Activated CD8-positive, alpha-beta memory T cell treated with anti-CD3 and anti-CD28 coated beads, Interleukin-2, amount 50 U/mL, for 48 hours (primary cell): ENCODE results near the gene HYAL2.
A peak's percentile ranks its signal among the peaks of the same experiment; 100 is the strongest.
"Not testable (repeated sequence)": the region's sequence is repeated elsewhere in the genome, so short reads cannot be mapped to it uniquely, and the experiment has no call there.

Source experiments
- DNase-seq: peaks from one replicate; pipeline ENCODE4 v3.0.0-alpha.2; 2020

Gene HYAL2

GRCh38 chr3:50287262-50287661, 35.3 kb downstream of the HYAL2 start:
- DNase-seq: no peak

- no peak for DNase-seq
These were observed 36.0 kb downstream of the HYAL2 start for GRCh38 chr3:50286322-50287227.

DNA sequence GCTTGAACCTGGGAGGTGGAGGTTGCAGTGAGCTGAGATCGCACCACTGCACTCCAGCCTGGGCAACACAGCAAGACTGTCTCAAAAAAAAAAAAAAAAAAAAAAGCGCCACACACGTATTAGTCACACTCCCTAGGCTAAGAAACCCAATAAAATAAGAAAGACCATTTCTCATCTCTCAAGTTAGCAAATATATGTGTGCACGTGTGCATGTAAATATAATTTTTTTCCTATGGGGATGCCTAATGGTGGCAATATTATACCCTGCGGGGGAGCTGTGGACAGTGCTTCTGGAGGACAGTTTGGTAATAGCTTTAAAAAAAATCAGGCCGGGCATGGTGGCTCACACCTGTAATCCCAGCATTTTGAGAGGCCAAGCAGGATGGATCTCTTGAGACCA, 38.4 kb downstream of the HYAL2 start:
- DNase-seq: not testable (repeated sequence)

DNA sequence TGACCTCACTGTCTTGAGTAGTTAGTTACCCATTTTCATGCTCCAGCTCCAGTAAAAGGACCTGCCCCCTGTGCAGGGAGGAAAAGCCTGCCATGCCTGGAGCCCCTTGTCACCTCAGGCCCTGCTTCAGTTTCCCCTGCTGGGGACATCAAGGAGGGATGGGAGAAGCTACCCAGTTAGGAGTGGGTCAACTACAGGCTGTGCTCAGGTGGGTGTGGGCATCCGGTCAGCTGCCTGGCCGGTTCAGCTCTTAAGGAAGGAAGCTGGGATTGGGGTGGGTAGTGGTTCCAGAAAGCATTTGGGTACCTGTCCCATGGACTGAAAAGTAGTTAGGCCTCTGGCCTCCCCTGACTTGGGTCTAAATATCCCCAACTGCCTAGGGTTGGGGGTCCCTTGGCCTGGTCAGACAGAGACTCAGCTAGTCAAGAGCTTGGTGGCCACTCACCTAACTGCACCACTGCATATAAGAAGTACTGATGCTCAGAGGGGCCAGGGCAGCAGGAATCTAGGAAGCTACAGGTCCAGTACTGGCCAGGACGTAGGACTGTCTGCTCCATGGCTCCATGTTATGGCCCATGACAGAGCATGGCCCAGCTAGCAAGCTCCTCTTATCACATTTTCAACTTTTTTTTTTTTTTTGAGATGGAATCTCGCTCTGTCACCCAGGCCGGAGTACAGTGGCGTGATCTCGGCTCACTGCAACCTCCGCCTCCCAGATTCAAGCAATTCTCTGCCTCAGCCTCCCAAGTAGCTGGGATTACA, 43.1 kb downstream of the HYAL2 start:
- no peak for DNase-seq

DNA sequence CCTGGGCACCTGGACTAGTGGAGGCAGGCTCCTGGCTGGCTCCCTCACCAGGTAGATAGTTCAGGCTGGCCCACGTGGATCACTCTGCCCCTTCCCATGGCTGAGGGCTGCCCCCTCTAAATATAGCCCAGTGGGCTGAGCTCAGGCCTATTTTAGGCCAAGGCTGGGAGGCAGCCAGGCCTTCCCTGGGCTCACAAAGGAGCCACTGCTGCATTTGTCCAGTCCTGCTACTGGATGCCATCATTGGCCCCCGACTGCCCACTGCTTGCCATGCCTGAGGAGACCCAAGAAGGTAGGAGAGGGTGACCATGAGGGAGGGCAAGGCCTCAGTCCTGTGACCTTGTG, 43.7 kb downstream of the HYAL2 start, which contains the start of gene LSMEM2:
LSMEM2 (plus strand) TSS at position 208 of the 345 bp plus-strand sequence; CDS start at position 235, 27 bp downstream.
- no peak for DNase-seq

DNA sequence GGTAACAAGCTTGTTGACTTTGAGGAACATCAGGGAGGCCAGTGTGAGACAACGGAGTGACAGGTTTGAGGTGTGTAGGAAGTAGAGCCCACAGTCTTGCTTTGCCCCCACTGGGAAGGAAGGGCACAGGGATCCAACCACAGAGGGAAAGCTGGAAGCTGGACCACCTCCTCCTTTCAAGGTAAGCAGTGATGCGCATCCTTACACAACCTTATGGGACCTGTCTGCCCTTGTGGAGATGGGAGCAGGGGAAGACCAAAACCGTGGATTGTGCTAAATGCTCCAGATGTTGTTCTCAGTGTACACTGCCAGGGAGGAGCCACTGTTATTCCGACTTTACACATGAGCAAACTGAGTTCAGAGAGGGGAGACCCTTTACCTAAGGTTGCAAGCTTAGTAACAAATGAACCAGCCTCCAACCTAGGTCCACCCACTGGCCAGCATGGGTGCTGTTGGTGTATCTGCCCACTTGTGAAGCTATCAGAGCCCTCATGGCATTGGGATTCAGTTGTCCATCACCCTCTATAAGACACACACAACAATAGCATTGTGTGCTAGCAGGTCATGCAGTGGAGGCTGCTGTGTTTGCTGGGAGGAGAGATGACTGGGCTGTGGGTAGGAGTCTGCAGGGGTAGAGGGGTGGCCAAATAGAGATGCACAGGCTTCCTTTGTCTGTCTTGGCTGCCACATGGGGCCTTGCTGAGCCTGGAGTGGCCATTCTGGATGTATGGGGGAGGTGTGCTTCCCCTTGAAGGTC, 44.2 kb downstream of the HYAL2 start:
- no peak for DNase-seq

DNA sequence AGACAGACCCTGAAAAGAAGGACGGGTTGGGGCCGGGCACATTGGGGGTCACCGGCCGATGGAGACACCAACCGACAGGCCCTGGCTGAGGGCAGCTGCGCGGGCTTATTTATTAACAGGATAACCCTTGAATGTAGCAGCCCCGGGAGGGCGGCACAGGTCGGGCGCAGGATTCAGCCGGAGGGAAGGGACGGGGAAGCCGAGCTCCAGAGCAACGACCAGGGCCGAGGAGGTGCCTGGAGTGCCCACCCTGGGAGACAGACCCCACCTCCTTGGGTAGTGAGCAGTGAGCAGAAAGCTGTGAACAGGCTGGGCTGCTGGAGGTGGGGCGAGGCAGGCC, 45.8 kb downstream of the HYAL2 start:
- DNase-seq: no peak

- no peak for DNase-seq
These were observed 46.4 kb downstream of the HYAL2 start for GRCh38 chr3:50275996-50276761.

DNA sequence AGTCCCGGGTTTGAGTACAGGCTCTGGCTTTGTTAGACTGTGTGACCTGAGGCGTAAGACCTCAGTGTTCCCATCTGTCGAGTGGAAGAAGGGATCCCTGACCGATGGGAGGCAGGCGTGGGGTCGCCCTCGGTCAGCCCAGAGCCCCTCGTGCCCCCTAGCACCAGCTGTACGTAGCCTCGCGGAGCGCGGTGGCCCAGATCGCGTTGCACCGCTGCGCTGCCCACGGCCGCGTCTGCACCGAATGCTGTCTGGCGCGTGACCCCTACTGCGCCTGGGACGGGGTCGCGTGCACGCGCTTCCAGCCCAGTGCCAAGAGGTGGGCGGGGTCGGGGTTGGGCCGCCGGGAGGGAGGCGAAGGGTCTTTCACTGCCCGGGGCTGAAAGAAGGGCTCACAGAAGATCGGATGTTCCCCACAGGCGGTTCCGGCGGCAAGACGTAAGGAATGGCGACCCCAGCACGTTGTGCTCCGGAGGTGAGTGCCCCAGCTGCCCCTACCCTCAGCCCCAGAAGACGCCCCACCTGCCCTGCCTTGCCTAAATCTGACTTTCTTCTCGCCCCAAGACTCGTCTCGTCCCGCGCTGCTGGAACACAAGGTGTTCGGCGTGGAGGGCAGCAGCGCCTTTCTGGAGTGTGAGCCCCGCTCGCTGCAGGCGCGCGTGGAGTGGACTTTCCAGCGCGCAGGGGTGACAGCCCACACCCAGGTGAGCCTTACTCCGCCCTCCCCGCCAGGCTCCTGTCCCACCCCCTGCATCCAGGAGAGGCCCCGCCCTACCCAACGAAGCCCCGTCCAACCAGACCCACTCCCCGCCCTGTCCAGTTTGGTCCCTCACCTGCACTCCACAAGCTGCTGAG, 47.2 kb downstream of the HYAL2 start:
- DNase-seq: no peak

DNA sequence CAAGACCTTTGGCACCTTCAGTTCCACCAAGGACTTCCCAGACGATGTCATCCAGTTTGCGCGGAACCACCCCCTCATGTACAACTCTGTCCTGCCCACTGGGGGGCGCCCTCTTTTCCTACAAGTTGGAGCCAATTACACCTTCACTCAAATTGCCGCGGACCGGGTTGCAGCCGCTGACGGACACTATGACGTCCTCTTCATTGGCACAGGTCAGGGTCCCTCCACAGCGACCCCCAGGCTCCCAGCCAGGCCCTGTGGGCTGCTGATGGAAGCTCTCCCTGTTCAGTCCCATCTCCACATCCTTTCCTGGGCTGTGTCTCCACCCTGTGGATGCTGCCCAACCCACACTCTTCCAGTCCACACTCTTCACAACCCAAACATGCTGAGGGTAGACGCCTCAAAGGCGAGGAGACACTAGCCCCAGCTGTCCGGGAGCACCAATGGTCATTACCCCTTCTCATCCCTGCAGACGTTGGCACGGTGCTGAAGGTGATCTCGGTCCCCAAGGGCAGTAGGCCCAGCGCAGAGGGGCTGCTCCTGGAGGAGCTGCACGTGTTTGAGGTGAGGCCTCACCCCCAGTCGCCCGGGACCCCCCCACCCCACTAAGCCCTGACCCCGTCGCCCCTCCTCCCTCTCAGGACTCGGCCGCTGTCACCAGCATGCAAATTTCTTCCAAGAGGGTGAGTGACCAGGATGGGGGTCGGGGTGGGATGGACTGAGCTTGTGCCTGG, 48.0 kb downstream of the HYAL2 start:
- peak; percentile 91 for DNase-seq

GRCh38 chr3:50273689-50274065, 48.9 kb downstream of the HYAL2 start:
- DNase-seq: no peak

DNA sequence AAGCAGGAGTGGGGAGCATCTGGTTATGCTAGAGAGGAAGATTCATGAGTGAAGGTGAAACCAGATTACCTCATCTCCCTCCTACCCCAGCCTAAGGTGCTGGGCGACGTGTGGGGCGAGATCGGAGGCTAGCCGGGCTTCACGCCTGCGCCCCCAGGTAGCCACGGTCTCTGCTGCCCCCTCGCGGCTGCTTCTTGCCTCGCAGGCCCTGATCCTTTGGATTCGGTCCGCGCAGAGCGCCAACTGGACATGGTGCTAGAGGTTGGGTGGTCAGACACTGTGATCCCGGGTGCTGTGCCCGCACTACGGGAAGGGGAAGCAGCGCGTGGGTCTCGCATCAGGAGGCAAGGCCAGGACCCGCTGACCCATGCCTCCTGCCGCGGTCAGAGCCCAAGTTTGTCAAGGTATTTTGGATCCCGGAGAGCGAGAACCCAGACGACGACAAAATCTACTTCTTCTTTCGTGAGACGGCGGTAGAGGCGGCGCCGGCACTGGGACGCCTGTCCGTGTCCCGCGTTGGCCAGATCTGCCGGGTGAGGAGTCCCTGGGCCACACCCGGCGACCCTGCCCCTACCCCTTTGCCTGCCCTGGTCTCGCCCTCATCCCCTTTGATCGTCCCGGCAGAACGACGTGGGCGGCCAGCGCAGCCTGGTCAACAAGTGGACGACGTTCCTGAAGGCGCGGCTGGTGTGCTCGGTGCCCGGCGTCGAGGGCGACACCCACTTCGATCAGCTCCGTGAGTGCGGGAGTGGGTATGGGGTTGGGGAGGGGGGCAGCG, 49.4 kb downstream of the HYAL2 start:
- DNase-seq: peak; percentile 100

- not testable (repeated sequence) for DNase-seq
These were observed 50.0 kb downstream of the HYAL2 start for GRCh38 chr3:50272538-50272910.

GRCh38 chr3:50271314-50271936, 51.1 kb downstream of the HYAL2 start:
- no peak for DNase-seq

GRCh38 chr3:50270422-50271224, 51.9 kb downstream of the HYAL2 start:
- DNase-seq: no peak

DNA sequence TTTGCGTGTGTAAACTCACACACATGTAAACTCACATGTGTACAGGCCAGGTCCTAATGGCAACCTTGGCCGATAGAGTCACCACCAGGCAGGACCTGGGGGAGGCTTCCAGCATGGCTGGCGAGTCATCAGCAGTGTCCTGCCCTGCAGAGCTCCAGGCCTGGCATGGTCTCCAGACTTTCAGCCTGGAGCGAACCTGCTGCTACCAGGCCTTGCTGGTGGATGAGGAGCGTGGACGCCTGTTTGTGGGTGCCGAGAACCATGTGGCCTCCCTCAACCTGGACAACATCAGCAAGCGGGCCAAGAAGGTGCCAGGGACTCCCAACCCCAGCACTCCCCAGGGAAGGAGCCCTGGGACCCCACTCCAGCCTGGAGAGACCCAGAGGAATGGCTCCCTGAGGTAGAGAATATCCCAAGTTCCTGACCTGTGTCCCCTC, 52.5 kb downstream of the HYAL2 start:
- no peak for DNase-seq

DNA sequence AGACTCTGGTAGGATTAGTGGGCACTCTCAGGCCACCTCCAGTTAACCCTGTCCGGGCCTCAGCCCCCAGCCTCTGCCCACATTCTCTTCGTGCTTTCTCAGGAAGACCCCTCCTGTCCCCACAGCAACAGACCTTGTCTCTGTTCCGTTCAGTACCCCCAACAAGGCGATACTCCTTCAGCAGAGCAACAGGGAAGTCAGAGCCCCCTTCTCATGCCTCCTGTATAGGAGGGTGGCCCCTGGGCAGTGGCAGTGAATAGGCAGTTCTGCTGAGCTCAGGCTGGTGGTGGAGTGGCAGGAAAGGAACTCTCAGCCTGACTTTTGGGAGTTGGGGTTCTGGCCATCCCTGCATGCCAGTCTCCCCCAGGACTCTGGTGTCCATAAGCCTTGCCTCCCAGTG, 53.1 kb downstream of the HYAL2 start:
- DNase-seq: no peak

GRCh38 chr3:50268703-50269451, 53.7 kb downstream of the HYAL2 start, which contains the start of gene SEMA3B:
SEMA3B (plus strand) TSS chr3:50269147; CDS start chr3:50269241, 94 bp downstream.
- no peak for DNase-seq
